ENCODE data around the gene SBF2.

Gene SBF2

DNA sequence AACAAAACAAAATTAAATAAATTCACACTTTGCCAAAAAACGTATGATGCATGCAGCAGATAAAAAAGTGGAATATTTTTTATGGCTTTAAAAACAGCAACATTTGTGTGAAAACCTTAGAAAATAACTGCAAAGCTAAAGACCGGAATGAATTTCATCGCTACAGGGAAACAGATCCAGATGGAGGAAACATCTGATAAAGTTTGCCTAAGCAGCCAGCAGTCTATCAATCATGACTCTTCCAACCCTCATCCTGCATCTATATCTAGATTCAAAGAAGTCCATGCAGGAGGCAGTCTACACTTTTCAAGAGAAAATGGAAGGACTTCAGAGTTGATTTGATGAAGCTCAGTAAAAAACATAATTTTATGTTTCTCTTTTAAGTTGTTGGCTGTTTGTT lies 503.3 kb downstream of the SBF2 start:
- DNase-seq = no peak

DNA sequence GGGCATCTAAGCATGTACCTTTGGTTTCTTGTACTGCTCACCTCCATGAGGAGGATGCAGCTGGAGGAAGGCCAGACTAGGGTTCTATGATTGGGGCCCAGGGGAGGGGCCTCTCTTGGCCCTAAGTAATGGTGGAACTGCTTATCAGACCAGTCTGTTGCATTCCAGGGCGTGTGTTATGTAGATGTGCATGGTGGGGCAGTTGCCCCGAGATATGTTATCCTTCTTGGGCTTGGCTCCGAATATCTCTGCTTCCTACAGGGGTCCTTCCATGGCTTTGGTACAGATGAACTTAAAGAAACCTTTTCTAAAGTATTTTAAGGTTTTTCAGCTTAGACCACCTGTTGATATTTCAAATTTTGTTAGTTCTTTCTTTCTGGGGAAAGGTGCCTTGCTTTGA lies 504.1 kb downstream of the SBF2 start:
- no peak for DNase-seq

GRCh38 chr11:9787981-9788521 lies 506.0 kb downstream of the SBF2 start:
- no peak for DNase-seq

DNA sequence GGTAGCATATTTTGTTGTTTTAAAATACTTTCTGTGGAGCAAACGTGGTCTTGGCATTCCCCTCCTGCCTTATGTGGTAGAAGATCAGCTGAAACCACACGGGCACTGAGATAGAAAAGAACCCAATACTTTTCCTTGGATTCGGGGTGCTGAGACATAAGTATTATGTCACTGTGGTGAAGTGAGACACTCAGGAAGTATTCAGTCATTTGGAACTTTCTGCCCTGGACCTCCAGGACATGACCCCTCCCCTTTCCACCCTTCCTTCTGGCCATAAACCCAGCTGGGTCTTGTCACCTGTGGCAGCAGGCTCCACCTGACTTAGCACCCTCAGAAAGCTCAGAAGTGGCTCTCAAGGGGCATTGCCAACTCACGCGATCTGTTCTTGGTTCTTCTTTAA lies 506.8 kb downstream of the SBF2 start:
- no peak for DNase-seq

DNA sequence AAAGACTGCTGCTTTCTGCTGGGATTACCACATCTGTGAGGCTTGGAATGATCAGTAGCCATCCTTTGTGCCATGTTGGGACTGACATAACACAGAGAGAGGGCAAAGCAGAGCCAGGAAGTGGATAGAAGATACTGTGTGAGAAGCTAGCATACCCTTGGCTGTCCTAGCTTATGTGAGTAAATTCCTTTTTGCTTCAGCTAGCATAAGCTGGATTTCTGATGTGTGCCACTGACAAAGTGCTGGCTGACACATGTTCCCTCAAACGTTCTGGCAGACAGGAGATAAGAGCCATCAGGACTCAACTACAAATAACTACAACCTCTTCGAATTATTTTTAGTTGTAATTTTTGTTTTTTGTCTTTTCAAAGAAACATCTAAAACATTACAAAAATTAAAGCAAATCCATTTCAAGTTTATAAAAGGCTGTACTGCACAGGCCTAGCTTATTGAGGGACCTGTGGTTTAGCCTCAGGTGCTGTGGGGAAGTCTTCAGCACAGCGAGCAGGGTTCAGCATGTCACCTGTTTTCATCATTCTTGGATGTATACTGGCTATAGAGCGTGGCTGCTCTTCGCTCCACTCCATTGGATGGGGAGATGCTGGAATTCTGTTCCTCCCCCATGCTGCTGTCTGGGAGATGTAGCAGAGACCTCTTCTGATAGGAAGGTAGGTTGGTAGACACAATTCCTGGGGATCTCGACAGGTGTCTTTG lies 509.3 kb downstream of the SBF2 start:
- no peak for DNase-seq

GRCh38 chr11:9783986-9784385 lies 510.0 kb downstream of the SBF2 start:
- no peak for DNase-seq

GRCh38 chr11:9780929-9781328 lies 513.1 kb downstream of the SBF2 start:
- no peak for DNase-seq

GRCh38 chr11:9777525-9777924 lies 516.5 kb downstream of the SBF2 start:
- DNase-seq = no peak

GRCh38 chr11:9777066-9777465 lies 517.0 kb downstream of the SBF2 start:
- no peak for DNase-seq

- DNase-seq = no peak
Measured at GRCh38 chr11:9776203-9776602, 517.8 kb downstream of the SBF2 start.

DNA sequence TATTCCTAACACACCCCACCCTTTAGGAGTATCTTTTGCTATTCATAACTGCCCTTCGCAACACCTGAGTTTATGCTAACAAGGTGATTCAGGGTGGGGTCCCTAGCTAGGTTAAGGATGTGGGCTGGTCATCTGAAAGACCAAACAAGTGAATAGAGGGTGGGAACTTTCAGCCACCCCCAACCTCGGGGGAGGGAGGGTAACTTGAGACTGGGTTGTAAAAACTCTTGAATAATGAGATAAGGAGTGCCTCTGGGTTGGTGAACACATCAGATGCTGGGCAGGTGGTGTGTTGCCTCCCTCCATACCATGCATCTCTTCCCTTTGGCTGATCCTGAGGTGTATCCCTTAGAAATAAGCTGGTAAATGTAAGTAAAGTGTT lies 518.6 kb downstream of the SBF2 start:
- no peak for DNase-seq

DNA sequence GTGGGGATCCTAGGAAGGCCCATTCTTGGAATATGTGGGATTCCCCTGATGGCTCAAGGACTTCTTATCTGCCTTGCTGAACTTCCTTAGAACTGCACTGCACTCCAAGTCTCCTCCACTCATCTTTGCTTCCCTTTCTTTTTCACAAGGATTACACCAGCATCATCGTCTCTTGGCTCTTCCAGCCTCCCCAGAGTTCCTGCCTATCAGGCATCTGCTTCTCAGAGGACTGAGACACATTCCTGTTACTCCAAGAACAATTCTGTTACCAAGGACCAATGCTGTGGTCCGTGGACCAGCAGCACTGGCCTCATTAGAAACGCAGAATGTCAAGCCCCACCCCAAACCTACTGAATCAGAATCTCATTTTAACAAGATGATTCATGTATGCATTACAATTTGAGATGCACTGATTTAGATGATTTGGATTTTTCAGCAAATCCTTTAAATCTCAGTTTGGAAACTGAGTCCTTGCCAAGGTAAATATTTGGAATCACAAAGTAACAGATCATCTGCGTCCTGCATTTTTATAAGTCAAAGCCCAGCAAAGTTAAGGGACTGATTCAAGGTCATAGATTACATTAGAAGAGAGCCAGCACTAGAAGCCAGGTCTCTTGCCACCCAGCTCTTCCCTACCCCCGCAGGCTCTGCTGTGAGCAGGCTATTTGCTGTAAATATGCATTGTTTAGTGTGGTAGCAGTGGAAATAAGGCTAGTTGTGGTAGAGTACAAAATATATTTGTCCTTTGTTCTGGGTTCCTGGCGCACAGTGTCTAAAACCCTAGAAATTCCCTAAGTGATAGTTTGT lies 519.2 kb downstream of the SBF2 start:
- no peak for DNase-seq

GRCh38 chr11:9774109-9774508 lies 519.9 kb downstream of the SBF2 start:
- no peak for DNase-seq

- DNase-seq = no peak
Measured at GRCh38 chr11:9773524-9773923, 520.5 kb downstream of the SBF2 start.

DNA sequence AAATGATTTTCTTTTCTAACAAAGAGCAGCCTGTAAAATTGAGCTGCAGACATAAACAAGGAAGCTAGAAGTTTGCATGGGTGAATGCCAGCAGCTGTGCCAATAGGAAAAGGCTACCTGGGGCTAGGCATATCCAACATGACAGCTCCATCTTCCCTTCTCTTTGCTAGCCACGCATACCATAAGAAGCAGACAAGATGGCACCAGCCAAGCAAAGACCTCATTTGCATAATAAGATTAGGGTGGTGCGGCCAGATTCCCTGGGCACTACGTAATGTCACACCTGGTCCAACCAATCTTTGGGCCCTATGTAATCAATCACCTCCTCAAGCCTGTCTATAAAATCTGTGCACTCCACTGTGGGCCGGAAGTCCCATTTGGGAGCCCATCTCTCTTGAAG lies 521.8 kb downstream of the SBF2 start:
- no peak for DNase-seq

DNA sequence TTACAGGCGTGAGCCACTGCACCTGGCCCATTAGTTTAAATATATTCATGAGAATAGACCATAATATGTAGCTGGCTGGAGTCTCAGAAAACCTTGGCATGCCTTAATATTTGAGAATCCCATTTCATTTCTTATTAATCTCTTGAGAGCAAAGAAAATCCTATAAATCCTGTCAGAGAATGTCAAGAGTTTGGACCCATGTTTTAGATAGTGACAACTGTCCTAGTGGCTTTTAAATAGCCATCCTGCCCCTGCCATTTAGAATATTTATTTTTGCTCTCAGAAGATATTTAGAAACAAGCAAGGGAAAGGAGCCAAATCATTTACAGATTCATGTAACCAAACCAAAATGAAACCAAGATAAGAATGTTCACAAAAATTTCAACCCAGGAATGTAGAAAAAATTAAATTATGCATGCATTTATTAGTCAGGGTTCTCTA lies 522.9 kb downstream of the SBF2 start:
- DNase-seq = no peak

DNA sequence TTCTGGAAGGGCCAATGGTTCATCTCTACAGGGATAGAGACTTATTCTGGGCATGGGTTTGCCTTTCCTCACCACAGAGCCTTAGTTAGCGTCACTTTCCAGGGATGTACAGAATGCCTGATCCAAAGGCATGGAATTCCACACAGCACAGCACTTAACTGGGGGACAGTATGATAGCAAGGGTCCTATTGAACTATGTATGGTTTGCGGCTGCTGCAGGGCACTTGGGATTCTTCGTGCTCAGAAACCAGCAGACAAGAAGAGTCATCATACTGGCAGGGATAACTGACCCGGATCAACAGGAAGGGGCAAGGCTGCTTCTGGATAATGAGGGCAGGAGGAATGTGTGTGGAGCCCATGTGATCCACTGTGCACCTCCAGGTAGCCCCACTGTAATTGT lies 524.4 kb downstream of the SBF2 start:
- DNase-seq = no peak

- DNase-seq = peak; percentile 11 to 39
Measured at GRCh38 chr11:9765320-9766101, 528.5 kb downstream of the SBF2 start.

GRCh38 chr11:9763301-9763700 lies 530.7 kb downstream of the SBF2 start:
- DNase-seq = no peak

DNA sequence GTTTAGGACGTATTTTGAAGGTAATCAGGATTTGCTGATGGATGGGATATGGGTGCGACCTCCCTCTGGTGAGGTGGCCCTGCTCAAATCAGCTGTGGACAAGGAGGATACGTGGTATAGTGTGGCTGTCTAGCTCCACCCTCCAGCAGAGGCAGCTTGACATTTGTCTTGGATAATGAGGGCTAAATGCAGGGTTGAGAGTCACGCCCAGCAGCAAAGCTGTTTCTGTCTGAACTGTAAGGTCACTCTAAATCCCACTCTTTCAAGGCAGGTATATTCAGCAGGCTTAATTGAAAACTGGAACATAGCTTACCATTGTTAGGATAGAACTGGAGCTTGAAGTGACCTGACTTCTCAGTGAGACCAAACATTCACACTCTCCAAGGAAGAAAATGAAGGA lies 531.5 kb downstream of the SBF2 start:
- DNase-seq = no peak

- no peak for DNase-seq
Measured at GRCh38 chr11:9761441-9761945, 532.5 kb downstream of the SBF2 start.

GRCh38 chr11:9760193-9760575 lies 533.8 kb downstream of the SBF2 start:
- no peak for DNase-seq

- peak; percentile 44 to 78 for DNase-seq
Measured at GRCh38 chr11:9759519-9760192, 534.4 kb downstream of the SBF2 start.
